DMS153 (cell line): ENCODE results near the gene SYT7.
A peak's percentile ranks its signal among the peaks of the same experiment; 100 is the strongest.

Experiments
- DNase-seq: peaks from one replicate; lab custom pipeline; 2025; lab: John Stamatoyannopoulos, UW

The SYT7 gene

DNA sequence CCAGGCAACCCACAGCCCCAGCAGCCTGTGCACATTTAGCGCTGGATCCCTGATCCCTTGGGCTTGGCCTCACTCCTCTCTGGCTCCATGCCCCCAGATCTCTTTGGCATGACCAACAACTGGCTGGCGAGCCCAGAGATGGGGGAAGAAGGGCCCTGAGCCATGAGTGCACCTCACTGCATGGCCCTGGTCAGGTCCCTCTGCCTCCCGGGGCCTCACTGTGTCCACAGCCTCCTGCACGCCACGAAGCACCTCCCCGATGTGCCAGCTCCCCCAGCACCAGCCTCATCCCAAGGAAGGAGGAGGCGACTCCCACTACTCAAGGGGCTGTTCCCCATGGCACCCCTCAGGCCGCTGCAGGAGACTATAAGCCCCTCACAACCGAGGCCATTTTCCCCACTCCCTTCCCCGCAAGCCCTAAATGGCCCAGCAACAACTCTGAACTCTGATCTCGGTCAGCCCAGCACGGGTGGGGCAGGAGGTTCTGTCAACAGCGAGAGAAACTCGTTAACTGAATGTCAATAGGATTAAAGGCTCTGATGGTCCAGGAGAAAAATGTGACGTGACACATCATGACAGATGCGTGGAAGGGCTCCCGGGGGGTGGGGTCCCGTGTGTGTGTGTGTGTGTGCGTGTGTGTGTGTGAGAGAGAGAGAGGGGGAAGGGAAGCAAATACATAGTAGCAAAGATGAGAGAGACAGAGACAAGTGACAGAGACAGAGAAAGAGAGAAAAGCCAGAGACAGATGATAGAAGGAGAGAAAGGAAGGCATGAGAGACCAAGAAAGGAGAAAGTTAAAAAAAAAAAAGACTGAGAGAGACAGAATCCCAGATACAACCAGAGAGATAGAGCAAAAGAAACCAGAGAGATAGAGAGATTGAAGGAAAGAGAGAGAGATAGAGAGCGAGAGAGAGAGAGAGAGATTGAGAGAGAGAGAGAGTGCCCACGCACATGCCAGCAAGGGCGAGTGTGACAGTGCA, 28.4 kb upstream of the SYT7 start:
- no peak for DNase-seq

DNA sequence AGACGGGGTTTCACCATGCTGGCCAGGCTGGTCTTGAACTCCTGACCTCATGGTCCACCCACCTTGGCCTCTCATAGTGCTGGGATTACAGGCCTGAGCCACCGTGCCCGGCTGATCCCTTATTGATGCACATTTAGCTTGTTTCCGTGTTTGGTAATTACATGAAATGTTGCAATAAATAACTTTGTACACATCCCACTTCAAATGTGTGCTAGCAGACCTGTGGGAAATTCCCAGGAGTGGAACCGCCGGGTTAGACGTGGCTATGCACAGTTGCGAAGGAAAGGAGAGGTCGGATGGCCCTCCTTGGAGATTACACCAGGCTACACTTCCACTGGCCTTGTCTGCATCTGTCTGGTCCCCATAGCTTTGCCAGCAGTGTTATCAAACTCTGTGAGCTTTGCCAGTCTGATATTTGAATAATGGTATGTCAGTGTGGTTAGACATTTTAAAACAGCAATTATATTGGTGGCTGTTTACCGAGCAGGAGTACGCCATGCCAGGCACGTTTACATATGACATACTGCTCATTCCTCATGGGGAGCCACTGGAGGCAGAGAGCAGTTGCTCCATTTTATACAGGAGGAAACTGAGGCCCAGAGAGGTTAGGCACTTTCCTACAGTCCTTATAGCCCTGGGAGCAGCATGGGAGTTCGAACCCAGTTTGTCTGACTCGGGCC, 27.2 kb upstream of the SYT7 start:
- DNase-seq = no peak

DNA sequence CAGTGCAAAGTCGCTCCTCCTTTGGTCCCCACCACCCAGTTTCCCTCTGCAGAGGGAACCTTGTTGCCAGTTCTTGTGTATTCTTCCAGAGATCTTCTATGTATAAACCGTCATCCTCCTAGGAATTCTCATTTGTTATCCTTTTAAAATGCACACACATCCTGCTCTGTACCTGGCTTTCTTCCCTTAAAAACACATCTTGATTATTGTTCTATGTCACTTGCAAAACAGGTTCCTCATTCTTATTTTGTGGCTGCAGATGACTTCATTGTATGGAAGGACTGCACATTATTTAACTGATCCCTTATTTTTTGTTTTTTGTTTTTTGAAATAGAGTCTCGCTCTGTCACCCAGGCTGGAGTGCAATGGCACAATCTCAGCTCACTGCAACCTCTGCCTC, 26.6 kb upstream of the SYT7 start:
- DNase-seq = no peak

DNA sequence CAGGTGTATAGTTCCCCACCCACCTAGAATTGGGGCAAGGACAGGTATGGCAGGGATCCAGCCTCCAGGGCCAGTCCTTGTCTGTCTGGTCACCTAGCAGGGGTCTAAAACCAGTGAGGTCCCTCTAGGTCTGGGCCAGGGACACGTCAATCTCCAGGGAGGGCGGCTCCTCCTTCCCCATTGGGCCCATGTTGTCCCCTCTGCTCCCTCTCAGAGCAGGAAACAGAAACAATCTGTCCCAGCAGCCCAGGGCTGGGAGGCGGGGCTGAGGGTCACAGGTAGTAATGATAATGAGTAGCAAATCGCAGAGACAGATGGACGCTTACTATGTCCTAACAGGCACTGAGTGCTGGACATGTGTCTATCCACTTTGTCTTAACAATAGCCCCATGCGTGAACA, 22.8 kb upstream of the SYT7 start:
- no peak for DNase-seq

DNA sequence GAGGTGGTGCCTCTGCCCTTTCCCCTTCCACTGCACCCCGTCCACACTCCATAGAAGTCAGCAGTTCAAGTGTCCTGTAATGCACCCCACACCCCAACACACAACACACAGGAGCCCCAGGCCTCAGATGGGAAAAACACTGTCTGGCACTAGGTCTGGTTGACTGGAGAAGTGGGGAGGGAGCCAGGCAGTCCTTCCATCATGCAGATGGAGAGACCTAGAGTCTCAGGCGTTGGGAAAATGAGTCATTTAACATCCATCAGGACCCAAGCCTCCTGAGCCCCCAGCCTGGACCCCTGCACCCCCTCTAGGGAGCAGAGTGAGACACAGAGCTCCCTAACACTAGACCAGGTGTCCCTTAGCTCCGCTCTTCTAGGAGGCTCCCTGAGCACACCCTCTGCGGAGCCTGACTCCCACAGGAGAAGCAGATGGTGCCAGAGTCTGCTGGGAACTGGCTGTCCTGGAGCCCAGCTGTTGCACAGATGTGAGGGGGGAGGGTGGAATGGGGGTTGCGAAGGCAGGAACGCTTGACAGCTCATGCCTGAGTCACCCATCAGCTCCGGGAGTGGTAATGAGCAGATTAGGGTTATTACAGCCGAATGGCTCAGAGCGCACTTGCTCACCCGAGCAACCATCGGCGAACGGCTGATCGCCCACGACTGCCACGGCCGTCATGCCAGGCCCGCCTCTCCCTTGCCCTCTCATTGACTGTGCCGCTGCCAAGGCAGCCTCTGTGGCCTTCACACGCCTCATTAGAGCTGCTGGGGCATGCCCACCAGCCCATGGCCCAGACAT, 22.1 kb upstream of the SYT7 start:
- no peak for DNase-seq

DNA sequence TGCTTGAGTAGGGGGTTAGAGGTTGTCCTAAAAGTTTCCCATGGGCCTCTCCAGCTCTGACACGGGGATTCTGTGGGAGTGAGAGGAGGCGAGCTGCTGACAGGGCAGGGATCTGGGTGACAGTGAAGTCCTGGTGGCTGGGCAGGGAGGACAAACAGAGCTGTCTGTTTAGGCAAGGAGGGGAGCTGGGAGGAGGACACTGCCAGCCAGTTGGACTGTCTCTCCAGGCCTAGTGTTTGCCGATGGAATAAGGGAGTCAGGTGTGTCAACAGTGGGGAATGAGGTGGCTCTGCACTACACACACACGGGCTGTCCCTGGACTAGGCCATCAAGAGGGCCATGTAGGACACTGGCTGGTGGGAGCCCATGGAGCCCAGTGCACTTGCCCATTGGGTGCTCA, 20.6 kb upstream of the SYT7 start:
- DNase-seq = peak; percentile 77

DNA sequence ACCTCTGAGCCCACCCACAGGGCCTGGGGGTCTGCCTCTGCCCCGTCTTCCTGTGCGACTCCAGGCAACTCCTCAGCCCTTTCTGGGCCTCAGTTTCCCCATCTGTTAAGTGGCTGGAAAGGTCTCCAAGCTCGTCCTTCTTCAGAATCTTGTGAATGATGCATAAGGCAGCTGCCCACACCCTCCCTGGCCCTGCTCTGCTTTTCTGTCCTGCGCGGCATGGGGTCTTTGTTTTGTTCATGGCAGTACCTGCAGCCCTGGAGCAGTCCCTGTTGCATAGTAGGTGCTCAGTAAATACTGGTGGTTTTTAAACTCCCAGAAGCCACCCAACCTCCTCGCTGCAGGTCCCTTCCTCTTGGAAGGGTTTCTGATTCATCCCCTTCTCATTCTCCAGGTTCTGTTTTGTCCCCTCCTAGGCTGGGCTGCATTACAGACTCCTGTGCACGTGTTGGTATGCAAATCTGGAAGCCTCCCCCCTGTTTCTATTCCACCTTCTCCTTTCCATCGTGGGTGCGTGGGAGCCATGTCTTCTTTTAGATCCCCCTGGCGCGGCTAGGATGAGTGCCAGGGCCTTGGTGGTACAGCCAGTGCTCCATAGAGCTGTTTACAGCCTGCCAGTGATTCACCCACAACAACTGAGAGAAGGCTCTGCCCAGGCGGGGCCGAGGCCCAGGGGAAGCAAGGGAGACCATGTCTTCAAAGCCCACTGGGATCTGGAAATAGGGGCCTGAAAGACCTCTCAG, 19.3 kb upstream of the SYT7 start:
- DNase-seq = no peak

DNA sequence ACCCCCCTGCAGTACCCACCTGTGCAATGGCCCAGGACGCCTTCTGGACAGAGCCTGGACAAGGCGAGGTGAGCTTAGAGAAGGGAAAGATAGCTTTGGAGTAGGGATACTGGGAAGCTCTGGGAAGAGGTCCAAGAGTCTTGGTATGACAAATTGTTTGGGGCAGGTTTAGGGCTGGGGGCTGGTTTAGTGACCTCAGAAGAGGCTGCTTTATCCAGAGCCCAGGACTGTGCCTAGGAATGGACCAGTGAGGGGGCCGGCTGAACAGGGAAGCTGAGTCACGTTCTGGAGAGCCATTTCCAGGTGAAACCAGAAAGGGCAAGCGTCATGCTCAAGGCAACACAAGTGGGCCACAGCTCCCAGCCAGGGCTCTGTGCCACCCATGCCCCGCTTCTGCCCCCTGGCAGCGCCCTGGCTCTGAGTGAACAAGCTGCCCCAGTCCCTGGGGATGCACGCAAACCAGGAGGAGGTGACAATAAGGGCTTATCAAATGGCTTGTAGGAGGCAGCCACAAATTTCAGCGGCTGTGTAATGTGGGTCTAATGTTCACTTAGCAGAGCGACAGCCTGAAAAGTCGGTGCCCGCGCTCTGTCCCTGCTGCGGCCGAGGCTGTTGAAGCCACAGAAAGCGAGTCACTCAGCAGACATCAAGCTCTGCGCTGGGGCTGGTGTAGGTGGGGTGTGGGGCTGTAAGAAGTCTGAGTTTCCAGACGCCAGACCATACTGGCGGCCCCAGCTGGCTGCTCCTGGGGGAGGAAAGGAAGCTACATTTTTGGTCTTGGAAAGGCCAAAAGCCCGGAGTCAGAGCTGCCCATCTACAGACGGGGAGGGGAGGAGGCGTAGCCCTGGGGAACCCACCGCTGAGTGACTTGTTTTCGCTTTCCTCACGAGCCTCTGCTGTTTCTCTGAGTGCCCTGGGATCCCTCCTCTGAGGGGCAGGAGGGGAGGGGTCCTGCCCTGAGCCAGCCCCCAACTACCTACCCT, 18.3 kb upstream of the SYT7 start:
- DNase-seq = peak; percentile 25

DNA sequence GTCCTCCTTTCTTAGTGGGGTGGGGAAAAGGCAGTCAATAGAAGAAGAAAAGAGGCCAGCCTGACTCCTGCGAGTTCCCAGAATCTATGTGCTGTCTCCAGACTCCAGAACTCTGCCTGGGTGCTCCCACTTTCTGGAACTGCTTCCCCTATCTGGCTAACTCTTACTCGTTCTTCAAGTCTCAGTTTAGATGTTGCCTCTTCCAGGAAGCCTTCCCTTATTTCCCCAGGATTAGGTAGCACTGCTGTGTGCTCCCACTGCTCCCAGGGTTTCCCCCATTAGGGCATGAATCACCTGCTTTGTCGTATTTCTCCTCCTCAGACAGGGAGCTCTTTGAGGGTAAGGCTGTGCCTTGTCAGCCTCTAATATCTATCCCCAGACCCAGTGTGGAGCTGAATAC, 17.5 kb upstream of the SYT7 start:
- DNase-seq = no peak

DNA sequence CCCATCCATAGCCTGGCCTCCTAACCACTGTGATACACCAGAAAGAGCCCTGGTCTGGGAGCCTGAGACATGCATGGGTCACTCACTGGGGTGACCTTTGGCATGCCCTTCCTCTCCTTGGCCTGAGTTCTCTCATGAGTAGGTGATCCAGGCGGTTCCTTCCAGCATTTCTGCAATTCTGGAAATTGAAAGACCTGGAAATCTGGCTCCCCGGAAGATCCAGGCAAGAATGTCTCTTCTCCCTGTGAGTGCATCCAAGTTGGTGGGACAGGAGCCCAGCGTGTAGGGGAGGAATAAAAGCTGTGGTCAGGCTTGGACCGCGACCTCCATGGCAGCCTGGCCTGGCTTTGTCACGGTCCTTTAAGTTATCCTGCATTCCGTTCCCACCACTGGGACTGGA, 16.1 kb upstream of the SYT7 start:
- no peak for DNase-seq

DNA sequence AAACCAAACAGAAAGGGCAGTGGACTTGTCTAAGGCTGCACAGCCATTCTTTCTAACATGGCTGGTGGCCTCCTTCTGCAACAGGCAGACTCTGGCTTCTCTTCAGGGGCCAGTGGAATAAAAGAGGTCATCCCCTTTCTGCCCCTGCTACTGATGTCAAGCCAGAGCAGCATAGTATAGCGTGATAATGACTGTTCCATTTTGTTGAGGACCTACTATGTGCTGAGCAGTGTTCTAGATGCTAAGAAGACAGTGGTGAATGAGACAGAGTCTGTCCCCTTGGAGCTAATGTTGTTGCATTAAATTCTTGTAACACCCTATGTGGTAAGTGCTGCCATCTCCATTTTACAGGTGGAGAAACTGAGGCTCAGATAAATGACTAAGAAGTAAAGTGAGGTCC, 15.7 kb upstream of the SYT7 start:
- no peak for DNase-seq

DNA sequence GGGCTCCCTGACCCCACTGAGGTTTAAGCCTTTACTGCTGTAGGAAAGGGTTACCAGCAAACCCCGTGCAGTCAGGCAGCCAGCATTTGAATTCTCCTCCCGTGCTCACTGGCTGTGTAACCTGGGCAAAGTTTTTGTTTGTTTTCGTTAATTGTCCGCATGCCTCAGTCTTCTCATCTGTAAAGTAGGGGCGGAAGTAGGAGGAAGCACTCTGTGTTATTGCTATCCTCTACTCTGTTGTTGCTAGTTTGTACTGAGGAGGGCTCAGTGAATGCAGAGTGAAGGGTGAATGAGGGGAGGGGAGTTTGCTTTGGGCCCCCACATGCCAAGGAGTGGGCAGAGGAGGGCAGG, 14.0 kb upstream of the SYT7 start:
- DNase-seq = no peak

DNA sequence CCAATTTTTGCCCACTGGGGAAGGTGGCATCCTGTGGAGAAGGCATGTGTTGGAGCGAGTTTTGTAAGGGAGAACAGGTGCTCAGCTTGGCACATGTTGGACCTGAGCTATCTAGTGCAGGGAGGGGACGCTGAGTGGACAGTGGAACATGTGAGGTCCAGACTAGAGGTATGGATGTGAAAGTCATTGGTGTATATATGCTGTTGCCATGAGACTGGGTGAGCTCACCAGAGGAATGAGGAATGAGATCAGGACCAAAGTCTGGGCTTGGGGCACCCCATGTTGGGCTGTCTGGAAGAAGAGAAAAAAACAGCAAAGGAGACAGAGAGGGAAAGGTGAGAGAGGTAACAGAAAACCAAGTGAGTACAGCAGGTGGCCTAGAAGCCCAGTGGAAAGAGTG, 12.3 kb upstream of the SYT7 start:
- DNase-seq = no peak

DNA sequence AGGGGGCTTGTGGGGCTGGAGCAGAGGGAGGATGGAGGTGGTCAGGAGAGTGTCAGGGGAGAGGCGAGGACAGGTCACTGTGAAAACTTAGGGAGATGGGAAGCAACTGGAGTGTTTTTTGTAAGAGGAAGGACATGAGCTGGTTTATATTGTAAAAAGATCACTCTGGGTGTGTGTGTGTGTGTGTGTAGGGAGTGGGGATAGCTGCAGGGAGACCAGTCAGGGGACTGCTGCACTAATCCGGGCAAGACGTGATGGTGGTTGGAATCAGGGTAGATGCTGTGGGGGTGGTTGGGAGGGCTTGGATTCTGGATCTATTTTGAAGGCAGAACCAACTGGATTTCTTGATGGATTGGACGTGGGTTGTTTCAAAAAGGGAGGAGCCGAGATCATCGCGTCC, 11.3 kb upstream of the SYT7 start:
- no peak for DNase-seq

DNA sequence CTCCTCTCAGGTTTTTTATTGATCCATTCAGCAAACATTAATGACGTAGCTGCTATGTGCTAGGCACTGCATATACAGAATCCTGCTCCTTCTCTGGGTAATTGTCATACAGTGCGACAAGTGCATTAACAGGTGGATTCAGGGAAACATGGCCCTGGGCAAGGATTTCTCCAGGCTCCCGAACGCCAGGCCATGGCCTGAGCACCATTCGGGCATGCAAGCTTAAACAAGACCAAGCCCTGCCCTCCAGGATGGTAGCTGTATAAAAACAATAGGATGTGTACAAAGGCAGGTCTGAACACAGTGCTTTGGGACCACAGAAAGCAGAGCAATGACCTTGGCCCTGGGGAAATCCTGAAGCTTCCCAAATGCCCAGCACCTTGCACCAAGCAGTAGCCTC, 9.1 kb upstream of the SYT7 start:
- peak; percentile 52 for DNase-seq

DNA sequence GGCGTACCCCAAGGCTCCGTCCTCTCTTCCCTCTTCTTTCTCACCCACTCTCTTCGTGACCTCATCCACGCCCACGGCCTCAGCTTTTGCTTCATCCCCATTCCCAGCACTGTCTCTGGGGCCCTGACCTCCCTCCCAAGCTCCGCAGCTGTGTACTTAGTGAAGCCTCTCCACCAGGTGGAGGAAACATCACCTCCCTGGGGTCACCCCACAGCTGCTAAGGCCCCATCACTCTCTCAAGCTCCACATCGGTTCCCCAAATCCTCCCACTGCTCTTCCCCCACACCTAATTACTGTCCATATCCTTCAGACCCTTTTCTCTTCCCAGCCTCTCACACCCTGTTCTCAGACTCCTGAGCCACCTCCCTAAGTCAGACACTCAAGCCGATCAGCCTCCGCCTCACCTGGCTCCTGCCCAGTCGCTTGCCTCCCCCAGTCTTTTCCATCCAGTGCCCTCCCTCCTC, 7.9 kb upstream of the SYT7 start:
- DNase-seq = no peak

DNA sequence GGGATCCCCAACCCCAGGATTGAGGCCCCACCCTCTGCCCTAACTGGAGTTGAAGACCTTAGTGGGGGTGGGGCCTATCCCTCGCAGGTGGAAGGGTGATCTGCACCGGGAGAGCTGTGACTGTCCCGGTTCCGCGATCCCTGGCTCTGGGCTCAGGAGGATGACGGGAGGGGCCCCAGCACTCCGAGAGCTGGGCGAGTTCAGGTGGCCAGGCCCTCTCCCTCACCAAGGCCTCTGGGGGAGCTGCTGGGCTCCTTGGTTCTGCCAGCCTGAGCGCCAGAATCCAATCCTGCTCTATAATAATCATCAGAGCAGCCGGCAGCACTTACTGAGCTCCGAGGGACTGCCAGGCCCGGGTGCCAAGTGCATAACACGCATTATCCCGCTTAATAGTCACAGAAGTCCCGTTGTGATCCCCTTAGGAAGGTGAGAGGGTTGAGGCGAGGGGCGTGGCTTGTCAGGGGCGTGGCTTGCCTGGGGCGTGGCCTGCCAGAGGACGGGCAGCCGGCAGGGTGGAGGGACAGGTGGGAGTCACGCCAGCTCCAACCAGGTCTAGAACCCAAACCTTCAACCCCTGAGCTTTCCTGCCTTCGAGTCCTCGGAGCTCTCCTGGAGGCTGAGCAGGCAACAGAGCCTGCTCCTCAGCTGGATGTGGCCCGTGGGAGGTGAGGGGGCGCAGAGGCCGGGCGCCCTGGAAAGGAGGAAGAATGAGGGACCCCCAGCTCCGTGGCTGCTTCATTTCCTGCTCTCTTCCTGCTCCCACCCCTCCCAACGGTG, 7.3 kb upstream of the SYT7 start:
- peak; percentile 36 for DNase-seq

DNA sequence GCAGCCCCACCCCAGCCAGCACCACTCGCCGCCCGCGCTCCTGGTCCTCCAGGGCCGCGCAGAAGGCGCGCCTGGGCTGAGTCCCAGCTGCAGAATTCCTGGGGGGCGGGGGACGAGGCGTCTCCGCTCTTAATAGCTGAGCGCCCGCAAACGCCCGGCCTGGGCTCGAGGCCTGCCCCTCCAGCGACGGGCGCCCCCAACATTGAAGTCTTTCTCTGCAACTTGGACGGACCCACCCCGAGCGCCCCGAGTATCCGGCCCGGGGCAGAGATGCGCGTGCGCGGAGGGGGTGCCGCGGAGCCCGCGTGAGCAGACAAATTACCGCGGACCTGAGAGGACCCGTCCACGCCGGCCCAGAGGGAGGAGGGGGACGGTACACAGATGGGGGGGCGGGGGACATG, 6.7 kb upstream of the SYT7 start:
- DNase-seq = no peak

DNA sequence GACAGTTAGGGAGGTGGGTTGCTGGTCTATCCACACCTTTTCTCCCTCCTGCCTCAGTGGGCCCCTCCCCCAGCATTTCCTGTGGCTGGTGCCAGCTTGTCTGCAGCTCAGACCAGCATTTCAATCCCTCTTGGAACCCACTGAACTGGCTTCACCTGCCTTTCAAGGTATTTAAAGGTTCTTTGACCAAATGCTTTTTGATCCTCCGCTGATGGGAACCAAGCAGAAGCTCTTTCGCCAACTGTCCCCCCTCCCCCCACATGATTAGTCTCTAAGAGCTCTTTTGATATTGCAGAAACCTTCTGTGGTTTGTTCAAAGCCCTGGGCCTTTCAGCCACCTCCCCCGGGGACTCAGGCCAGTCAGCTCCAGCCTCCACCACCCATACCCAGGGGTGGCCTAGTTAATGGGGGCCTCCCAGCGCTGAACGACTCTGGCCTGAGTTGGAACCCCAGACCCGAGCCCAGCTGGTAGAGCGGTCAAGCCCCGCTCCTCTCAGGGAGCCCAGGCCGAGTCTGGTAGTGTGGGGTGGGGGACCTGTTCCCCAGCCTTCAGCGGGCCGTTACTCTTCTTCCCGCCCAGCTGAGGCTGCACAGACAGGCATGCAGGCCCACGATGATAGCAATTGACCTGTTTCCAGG, 6.0 kb upstream of the SYT7 start:
- DNase-seq = no peak
